GM18507 (cell line): ENCODE measurements around the gene SORL1.
A peak's percentile ranks its signal among the peaks of the same experiment; 100 is the strongest.
"Not testable (repeated sequence)": the region's sequence is repeated elsewhere in the genome, so short reads cannot be mapped to it uniquely, and the experiment has no call there.

Experiments used
- DNase-seq: peaks from one replicate; pipeline ENCODE4 v3.0.0; 2011; ENCODE audit warnings: low read depth; ENCODE audit not compliant: insufficient read length; ENCODE audit errors: extremely low spot score
- FAIRE-seq: peaks from 2 replicates; lab custom pipeline; 2011; peaks lifted over from hg19 to GRCh38; lab: Jason Lieb, UNC

Gene SORL1

DNA sequence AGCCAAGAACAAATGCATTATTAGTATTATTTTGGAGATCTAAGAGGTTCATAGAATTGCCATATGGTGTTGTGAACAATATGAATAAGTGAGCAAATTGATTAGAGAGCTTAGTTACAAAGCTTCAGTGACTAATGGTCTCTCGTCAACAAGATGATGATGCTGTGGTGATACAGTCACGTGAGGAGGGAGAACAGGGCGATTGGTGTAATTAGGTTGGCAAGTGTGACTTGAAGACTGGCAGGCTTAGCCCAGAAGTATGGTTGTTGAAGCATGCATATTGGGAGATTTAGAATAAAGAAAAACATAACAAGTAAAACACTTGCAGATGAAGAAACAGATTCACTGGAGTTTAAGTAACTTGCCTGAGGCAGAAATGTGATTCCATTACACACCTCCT lies 101.3 kb downstream of the SORL1 start:
- FAIRE-seq (no peak), DNase-seq (no peak)

DNA sequence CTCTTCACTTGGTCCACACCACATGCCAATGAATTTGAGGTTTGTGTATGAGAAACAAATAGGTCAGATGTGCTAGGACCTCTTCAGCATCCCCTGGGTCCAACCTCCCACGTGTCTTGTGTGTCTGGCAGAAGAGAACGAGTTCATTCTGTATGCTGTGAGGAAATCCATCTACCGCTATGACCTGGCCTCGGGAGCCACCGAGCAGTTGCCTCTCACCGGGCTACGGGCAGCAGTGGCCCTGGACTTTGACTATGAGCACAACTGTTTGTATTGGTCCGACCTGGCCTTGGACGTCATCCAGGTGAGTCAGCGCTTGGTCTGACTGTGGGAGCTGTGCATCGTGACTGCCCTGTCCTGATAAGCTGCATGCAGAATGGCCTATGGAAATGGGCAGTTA lies 101.7 kb downstream of the SORL1 start:
- no peak for FAIRE-seq
- no peak for DNase-seq

DNA sequence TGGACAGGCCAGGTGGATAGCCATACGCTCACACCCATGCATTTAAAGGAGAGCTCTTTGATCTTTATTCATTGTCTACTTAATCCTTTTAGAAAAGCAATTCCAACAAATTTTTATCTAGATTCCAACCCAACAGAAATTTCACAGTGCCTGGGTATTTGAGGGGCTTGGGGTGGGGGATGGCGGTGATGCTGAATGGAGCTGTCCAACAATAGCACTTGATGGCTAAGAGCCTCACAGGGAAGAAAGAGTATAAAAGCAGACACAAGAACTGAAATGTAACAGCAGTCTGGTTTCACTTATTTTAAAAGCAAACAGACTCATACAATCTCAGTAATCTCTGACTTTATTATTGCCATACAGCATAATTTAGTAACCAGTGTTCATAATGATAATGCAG lies 102.4 kb downstream of the SORL1 start:
- DNase-seq (no peak), FAIRE-seq (no peak)

DNA sequence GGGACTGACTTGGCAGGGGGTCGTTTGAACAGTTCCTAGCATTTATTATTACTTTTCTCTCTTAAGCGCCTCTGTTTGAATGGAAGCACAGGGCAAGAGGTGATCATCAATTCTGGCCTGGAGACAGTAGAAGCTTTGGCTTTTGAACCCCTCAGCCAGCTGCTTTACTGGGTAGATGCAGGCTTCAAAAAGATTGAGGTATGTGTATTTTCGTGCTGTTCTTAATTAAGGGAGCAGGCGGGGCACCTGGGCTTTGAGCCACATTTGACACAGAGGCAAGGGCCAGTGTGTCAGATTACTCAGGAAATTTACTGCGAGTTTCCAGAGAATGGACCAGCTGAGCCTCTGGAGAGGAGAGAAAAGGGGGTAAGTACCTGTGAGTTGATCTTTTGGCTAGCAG lies 103.0 kb downstream of the SORL1 start:
- no peak for FAIRE-seq

DNA sequence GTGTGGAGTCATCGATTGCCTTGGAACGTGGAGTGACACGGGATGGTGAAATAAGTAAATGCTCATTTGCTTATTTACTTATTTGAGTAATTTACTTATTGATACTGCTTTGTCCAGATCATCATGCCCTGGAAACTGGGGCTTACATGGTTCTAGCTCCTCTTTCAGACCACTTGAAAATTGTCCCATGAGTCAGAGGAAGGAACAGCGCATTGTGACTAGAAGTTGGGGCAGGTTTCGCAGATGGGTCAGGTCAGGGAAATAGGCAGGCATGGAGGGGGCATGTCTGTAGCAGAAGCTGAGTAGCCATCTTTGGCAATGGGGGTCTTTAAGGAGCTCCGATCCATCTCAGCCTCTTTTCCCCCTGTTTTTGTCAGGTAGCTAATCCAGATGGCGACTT lies 104.8 kb downstream of the SORL1 start:
- DNase-seq: no peak
- no peak for FAIRE-seq

More for the DNA sequence above, 103.0 kb downstream of the SORL1 start:
- no peak for DNase-seq

DNA sequence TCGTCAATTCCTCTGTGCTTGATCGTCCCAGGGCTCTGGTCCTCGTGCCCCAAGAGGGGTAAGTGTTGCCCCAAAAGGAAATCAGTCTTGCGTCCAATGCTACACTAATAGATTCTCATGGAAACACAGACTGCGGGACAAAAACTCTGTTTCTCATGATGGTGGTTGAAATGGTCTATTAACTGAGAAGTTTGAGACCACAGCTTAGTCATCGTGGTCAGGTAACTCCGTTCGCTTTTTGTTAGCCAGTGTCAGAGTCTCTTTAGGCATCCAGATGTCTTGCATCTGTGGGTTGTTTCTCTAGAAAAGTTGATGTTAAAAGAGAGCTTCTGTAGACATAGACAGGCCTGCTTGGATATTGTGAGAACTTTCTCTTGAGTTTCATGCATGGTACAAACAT lies 105.2 kb downstream of the SORL1 start:
- peak; percentile 80 for FAIRE-seq
- DNase-seq: no peak

DNA sequence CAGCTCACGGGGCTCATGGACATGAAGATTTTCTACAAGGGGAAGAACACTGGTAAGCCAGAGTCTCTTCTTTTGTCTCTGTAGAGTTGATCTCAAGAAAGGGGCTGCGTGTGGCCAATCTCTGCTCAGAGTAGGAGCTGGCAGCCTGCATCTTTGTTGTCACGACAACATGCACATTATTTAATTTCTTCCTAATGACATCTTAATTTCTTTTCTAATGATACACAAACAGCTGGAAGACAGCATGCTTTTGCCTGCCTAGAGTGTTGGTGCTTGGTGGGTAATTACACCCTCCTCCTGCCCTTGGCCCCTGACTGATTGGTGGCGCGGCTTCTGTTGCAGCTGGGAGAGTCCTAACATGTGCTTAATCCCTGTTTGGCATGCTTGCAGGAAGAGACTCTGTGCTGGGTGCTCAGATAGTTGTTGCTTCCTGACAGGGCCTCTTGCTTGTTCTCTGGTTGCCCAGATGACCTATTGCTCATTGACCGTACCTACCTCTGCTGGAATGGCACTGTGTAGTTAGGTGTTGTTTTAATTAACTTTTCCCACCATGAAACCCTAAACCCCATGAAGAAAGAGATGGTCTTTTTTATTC lies 107.6 kb downstream of the SORL1 start:
- no peak for DNase-seq
- FAIRE-seq: no peak

DNA sequence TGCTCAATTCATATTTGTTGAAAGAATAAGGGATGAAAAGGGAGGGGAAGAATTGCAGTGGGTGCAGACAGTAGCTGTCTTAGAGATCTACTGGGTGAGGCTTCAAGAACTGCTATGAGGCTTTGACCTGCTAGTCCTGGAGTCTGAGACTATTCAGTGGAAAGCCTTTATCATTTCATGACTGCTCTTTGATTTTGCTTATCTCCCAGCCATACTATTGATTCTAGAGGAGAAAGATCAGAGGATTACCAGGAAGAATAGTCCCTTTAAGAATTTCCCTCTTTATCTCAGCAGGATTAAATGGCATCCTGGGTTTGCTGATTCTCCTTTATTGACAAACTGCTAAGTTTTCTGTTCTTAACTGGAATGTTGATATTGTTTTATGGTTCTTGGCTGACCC lies 108.1 kb downstream of the SORL1 start:
- no peak for FAIRE-seq
- DNase-seq: no peak

DNA sequence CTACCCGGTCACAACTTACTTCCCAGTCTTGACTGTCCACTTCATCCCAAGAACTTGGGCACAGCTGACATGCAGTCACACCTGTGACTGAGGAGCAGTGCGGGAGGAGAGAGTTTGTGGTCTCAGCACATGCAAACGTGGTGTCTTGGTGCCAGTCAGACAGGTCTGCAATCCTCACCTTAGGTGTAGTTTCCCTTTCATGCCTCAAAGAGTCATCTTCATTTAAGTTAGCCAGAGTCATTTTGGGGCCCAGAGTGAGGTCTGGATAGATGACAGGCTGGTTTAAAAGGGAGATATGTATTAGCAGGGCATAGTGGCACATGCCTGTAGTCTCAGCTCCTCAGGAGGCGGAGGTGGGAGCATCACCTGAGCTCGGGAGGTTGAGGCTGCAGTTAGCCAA lies 109.1 kb downstream of the SORL1 start:
- DNase-seq: no peak
- peak; percentile 56 for FAIRE-seq

DNA sequence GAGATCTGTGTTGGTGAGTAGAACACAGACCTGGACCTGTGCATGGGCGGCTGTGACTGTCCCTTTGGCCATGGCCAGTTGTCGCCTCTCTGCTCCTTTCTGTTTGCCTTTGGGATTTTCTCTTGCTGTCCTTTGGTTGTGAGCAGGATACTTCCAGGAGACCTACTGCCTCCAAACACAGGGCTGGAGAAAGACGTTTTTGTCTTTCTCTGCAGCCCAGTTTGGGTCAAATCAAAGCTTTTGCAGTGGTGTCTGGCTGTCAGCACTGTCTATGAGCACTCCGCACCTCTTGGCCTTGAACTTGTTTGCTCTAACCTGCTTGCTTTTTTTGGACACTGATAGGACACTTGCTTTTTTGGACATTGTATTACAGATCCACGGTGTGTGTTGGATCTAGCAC lies 109.6 kb downstream of the SORL1 start:
- DNase-seq (no peak), FAIRE-seq (no peak)

DNA sequence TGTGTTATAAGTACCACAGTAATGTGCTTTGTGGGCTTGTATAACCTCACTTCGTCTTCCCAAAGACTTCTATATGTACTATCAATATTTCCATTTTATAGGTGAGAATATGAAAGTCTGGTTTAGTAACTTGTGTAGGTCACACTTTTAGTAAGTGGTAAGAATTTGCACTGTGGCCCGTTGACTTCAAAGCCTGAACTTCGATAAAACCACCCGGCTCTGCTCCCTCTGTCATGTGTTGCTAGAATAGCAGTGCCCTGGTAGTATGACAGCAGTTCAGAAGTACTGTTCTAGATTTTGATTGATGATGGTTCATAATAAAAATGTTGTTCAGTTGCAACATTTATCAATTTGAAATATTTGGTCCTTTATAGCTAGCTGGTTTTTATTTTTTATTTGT lies 110.9 kb downstream of the SORL1 start:
- FAIRE-seq (no peak), DNase-seq (no peak)

DNA sequence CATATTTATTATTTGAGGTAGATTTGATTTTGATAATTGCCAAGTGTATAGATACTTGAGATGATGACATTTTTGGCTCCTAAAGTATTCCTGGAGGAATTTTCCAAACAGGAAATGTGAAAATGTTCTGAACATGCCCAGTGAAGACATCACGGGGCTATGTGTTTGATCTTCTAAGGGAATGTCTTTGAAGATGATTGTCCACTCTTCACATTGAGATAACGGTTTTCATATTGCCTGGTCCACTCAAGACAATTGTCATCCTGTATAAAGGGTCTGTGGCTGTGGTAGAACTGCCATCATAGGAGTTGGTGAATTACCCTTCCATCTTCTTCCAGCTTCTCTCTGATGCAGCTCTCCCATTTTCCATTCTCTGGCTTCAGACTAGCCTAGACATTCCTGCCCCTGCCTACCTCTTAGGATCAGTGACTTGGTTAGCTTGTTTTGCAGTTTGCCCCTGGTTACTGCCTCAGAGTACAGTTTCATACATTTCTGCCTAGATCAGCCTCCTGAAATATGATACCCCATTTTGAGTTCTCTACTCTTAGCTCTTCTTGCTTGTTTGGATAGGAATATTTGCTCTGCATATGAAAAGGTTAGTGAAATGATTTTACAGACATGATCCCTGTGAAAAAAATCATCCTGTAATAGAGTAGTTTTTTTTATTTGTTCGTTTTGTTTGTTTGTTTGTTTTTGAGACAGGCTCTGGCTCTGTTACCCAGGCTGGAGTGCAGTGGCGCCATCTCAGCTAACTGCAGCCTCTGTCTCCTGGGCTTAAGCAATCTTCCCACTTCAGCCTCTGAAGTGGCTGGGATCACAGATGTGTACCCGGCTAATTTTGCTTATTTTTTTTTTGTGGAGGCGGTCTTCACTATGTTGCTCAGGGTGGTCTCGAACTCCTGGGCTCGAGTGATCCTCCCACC lies 112.0 kb downstream of the SORL1 start:
- DNase-seq (no peak), FAIRE-seq (no peak)

DNA sequence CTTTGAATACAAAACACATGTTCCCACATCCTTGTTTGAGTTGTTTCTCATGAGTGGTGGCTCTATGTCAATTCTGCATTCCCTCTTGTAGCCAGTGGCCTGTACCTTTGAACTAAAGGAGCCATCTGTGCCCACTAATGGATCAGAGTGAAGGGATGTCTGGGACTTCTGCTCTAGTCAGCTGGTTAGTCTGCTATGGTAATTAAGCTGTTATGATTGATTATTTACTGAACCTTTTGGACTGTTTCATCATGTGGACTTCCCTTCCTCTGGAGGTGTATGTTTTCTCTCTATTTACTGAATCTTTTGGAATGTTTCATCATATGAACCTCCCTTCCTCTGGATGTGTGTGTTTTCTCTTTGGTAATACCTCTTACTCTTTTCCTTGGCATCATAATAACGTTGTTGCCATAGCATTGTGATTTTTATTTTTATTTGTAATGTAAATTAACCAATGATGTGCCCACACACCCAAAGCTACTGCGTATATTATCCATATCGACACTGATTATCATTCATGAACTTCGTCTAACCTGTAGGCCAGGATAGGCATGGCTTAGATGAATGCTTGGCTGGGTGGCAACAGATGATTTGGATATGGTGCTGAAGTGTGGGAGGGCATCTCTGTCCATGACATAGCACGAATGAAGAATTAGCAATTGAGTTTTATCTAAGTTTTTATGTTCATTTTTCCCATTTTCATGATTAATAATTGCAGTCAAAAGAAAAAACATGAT lies 113.0 kb downstream of the SORL1 start:
- FAIRE-seq: no peak
- no peak for DNase-seq

DNA sequence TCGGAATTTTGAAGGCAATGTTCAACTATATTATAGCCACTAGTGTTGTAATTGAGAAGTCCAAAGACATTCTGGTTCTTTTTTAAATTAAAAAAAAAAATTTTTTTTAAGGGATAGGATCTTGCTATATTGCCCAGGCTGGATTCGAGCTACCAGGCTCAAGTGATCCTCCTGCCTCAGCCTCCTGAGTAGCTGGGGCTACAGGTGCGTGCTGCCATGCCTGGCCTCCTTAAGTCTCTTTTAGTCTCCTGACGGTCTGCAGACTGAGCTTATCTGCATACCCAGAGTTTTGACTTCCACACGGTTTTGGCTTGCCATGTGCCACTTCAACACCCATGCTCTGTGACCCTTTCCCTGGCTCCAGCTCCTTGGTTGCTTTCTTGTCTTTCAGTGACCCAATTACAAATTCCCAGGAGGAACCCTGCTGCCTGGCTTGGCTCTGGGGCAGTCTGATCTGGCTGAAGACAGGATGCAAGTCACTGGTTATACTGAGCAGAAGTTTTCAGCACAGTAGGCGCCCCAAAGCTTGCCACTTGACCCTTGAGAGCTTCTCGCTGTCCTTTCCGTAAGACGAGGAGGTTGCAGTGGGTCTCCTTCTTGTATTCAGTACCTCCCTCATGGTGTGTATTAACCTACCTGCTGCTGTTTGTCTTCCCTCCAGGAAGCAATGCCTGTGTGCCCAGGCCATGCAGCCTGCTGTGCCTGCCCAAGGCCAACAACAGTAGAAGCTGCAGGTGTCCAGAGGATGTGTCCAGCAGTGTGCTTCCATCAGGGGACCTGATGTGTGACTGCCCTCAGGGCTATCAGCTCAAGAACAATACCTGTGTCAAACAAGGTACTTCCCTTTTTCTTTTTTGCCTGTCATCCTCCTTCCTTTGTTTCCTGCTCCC lies 114.4 kb downstream of the SORL1 start:
- no peak for DNase-seq
- no peak for FAIRE-seq

DNA sequence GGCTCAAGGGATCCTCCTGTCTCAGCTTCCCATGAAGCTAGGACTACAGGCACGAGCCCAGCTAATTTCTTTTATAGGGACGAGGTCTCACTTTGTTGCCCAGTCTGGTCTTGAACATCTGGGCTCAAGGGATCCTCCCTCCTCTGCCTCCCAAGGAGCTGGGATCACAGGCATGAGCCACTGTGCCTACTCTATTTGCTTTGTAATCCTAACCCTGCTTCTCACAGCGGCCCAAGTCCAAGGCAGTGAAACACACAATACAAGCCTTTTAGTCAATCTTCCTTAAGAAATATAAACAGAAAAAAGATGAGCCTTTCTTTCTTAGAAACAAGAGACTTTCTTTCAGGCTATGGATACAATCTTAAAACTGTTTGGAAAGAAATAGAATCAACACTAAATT lies 115.9 kb downstream of the SORL1 start:
- DNase-seq (no peak), FAIRE-seq (no peak)

DNA sequence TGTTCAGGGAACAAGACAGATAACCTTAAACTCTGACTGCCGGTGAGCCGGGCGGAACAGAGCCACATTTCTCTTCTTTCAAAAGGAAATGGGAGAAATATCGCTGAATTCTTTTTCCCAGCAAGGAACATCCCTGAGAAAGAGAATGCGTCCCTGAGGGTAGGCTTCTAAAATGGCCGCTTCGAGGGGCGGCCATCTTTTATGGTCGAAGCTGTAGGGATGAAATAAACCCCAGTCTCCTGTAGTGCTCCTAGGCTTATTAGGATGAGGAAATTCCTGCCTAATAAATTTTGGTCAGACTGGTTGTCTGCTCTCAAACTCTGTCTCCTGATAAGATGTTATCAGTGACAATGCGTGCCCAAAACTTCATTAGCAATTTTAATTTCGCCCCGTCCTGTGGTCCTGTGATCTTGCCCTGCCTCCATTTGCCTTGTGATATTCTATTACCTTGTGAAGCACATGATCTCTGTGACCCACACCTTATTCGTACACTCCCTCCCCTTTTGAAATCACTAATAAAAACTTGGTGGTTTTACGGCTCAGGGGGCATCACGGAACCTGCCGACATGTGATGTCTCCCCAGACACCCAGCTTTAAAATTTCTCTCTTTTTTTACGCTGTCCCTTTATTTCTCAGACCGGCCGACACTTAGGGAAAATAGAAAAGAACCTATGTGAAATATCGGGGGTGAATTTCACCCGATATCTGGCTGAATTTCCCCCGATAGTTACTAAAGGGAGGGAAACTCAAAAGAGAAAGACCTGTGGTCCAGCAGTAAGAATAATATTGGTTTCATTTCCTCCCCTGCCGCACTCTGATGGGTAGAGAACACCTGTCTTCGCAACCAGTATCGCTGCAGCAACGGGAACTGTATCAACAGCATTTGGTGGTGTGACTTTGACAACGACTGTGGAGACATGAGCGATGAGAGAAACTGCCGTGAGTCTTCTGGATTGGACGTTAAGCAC lies 117.5 kb downstream of the SORL1 start:
- peak; percentile 98 for FAIRE-seq
- not testable (repeated sequence) for DNase-seq

DNA sequence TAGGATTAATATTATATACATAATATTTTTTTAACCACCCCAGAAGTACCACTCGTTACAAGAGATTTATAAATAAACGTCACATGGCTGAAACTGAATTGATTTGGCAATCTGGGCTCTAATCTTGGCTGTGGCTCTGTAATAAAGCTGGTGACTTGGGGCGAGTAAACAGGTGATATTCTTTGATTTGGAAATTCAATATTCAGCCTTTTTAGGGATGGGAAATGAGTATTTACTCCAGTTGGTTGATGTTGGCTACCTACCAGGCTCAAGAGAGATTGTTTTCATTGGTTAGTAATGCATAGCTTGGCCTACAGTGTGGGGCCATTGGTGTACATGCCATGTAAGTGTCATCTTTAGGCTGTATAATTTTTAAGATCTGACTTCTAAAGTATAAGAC lies 118.3 kb downstream of the SORL1 start:
- peak; percentile 41 for FAIRE-seq
- no peak for DNase-seq

DNA sequence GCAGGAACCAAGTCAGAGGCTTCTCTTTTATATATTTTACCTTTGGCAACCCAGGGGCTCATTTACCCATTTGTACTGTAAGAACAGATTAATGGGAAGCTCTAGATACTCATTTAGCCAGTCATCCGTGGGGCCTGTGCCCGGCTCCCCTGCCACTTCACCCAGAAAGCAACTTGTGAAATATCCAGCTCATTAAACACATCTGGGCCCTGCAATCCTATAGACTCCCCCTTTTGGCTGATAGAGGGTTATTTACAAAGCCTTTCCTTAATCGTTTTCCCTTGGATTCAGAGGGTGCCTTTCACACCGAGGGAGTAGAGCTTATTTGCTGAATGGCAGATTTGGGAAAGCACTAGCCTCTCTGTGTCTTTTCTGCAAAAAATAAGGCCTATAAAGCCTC lies 119.4 kb downstream of the SORL1 start:
- FAIRE-seq (no peak), DNase-seq (no peak)
